ENCODE measurements around the gene OR6V1.
"Not testable (repeated sequence)": the region's sequence is repeated elsewhere in the genome, so short reads cannot be mapped to it uniquely, and the experiment has no call there.

OR6V1 gene

GRCh38 chr7:143043391-143043790 is 8.8 kb upstream of the OR6V1 start:
- DNase-seq, result no peak

DNA sequence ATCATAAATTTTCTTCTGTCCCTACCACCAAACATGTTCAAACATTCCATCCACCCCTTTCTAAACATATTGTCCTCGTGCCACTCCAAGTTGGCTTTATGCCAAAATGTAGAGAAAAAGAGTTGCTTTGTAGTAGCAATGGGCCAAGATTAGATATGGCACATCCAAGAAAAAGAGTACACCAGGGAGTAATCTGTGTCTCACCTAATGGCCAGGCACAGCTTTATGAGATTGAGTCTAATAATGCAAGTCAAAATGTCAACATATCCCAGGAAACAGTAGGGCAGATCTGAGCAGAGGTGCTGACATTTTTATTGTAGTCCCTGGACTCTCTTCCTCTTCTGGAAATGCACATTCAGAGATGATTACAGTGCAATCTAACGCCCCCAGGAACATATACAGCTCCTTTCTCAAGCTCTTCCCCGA is 5.7 kb upstream of the OR6V1 start:
- no peak for DNase-seq

GRCh38 chr7:143047326-143047725 is 4.8 kb upstream of the OR6V1 start:
- DNase-seq, result no peak

DNA sequence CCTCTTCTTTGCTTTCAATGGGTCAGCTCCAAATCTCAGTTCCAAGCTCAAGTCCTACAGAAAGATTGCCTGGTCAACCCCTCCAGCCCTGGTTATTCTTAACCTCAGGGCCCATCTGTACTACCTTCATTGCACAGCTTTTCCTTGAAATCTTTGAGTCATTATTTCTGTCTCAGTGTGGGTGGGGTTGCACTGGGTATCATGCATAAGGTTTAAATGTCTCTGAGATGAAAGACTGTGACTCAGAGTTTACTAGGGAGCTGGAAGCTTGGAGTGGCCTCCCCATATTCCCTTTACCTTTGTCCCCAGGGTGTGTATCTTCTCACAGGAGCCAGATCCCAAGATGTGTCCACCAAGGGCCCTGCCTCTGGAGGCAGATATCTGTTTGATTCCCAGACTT is 3.3 kb upstream of the OR6V1 start:
- no peak for DNase-seq

- no peak for DNase-seq
These were observed 2.8 kb upstream of the OR6V1 start for GRCh38 chr7:143049362-143049761.

DNA sequence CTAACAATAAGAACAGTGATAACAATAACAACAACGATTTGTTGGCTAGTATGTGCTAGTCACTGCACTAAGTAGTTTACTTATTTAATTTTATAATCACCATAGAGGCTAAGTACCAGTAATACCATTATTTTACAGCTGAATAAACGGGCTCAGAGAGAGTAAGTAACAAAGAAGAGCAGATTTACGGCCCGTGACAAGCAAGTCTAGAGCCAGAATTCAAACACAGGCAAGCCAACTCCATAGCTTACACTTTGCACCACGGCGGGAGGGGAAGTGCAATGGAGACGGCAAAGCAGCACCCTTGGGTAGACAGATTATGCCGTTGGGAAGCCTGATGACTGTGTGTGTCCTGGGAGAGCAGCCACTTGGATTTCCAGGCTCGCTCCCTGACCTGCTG is 1.2 kb upstream of the OR6V1 start:
- DNase-seq, result no peak

DNA sequence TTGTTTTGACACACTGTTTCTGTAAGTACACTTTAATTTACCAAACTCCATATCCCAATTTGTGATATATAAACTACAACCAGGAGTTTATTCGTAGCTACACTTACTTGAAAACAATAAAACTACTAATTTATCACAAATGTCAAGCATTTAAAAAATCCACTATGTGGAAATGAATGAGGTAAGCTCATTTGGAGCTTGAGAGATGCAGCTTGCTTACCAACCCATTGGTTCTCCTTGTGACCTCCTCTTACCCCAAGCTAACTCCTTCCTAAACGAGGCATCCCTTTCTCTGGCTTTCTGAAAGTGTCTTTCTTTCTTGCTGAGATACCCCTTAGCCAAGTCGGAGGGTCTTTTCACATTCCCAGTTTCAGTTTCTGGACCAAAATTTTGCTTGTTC is 2.5 kb downstream of the OR6V1 start:
- no peak for DNase-seq

- no peak for DNase-seq
These were observed 3.6 kb downstream of the OR6V1 start for GRCh38 chr7:143055754-143056153.

GRCh38 chr7:143063741-143064140 is 11.6 kb downstream of the OR6V1 start:
- DNase-seq, result no peak

DNA sequence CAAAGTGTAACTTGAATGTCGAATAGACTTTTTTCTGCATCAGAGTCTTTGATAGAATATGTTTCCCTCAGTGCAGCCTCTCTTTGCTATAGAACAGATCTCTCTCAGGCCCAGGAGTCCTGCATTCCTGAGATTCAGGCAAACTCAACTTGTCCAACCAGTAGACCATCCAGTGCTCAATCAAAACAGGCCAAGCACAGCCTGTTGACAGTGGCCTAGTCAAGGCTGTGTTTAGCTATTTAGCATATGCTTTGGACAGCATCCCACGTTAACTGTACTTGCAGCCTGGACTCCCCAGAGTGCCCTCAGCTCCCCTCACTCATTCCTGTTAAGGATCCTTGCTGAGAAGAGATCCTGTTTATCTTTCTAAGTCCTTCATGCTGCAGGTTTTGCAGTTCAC is 16.3 kb downstream of the OR6V1 start:
- DNase-seq, result no peak

DNA sequence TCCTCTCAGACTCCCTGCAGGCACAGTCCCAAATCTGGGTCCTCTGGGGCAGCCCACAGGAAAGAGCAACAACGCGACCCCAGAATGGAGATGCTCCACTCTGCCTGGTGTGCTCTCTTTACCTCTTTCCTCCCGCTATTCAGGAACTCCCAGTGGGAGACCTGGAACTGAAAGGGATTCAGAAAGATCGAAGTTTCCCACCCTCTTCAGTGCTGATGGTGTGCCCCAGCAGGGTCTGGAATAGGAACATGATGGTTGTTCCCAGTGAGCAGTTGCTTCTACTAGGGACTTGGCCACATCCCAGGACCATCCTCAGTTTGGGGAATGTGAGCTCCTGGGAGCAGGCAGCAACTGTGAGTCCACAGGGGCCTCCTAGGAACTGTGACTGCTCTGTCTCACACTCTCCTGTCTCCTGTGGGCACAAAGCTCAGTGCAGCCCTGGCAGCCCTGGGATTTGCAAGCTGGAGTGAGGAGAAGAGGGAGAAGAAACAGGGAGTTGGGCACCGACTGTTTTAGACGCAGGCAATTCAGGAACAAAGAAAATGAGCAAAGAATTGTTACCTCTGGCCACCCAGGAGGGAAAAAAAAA is 17.9 kb downstream of the OR6V1 start:
- no peak for DNase-seq

GRCh38 chr7:143073556-143073955 is 21.4 kb downstream of the OR6V1 start:
- no peak for DNase-seq

GRCh38 chr7:143074141-143074540 is 22.0 kb downstream of the OR6V1 start:
- no peak for DNase-seq

DNA sequence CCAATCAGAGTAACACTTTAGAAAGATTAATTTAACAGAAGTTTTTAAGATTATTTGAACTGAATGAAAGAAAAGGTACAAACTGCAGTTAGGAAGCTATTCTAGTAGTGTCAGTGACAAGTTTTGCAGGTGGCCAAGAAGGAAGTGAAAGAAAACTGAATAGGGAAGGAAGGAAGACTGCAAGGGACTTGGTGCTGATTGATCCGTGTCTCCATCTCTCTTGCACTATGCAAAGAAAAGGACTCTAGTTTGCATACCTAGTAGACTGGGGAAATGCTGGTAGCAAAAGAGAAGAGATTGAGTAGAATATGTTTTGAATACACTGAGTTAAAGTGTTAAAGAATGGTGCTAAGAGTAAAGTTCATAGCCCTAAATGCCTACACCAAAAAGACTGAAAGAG is 33.0 kb downstream of the OR6V1 start:
- DNase-seq, result no peak

GRCh38 chr7:143085610-143086009 is 33.5 kb downstream of the OR6V1 start:
- not testable (repeated sequence) for DNase-seq

GRCh38 chr7:143088549-143089231 is 36.5 kb downstream of the OR6V1 start:
- DNase-seq, result not testable (repeated sequence)

DNA sequence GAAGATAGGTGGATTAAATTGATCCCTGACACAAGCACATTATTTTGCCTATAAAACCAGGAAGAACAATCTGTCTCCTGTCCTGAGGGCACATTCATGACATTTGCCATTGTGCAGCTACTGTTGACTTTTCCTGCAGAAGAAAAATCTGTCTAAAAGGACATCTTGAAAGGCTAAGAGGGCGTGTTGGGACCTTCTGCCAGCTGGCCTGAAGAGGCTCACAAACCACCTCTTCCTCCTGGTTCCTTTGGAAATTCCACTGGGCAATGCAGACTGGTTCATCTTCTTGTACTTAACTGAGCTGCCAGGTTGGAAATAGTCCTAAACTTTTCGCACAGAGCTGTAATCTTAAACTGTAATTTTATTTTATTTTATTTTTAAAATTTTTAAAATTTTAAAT is 44.0 kb downstream of the OR6V1 start:
- no peak for DNase-seq

GRCh38 chr7:143099579-143099978 is 47.4 kb downstream of the OR6V1 start:
- not testable (repeated sequence) for DNase-seq

Data from SIG-M5 (cell line).